Memory B cell (primary cell): ENCODE data around the gene OPCML.

ENCODE experiments used
- ATAC-seq: fragments of 150-1000 bp; cut with Tn5 transposase; 2 replicates; pipeline ENCODE4 v1.10.0; 2021; ENCODE audit warnings: low read depth, mild to moderate bottlenecking, moderate library complexity
- DNase-seq, 2 donors: peaks; one replicate each; pipeline ENCODE4 v3.0.0; 2022; ENCODE audit warnings: low spot score in 2 of 2
- H3K27ac Mint-ChIP-seq: one replicate; pipeline ENCODE4 v1.8.0; 2022; ENCODE audit warnings: mild to moderate bottlenecking, moderate library complexity, mixed read lengths
- H3K27me3 Mint-ChIP-seq: one replicate; pipeline ENCODE4 v1.8.0; 2022; ENCODE audit warnings: mixed read lengths
- H3K36me3 Mint-ChIP-seq: one replicate; pipeline ENCODE4 v1.8.0; 2022; ENCODE audit warnings: mild to moderate bottlenecking, mixed read lengths
- H3K4me1 Mint-ChIP-seq: one replicate; pipeline ENCODE4 v1.8.0; 2022; ENCODE audit warnings: mixed read lengths
- H3K4me3 Mint-ChIP-seq: one replicate; pipeline ENCODE4 v1.8.0; 2022; ENCODE audit warnings: mild to moderate bottlenecking, moderate library complexity, mixed read lengths
- H3K9me3 Mint-ChIP-seq: one replicate; pipeline ENCODE4 v1.8.0; 2022; ENCODE audit warnings: mixed read lengths

The OPCML gene

GRCh38 chr11:133214646-133215045 is 317.7 kb downstream of the OPCML start:
- peaks cover 1% of the 10 kb centered on the region for H3K27me3 Mint-ChIP-seq
- ATAC-seq (no peak), DNase-seq (no peak)
- H3K36me3 Mint-ChIP-seq: no peaks in the 10 kb centered on the region
- peaks cover 5% of the 10 kb centered on the region for H3K9me3 Mint-ChIP-seq
- H3K4me1 Mint-ChIP-seq: no peaks in the 10 kb centered on the region
- no peak overlapping the region for H3K27ac Mint-ChIP-seq
- H3K4me3 Mint-ChIP-seq: no peak overlapping the region

- no peaks in the 10 kb centered on the region for H3K36me3 Mint-ChIP-seq
- peaks cover 1% of the 10 kb centered on the region for H3K27me3 Mint-ChIP-seq
- H3K9me3 Mint-ChIP-seq: peaks cover 8% of the 10 kb centered on the region
- H3K4me1 Mint-ChIP-seq: no peaks in the 10 kb centered on the region
- H3K27ac Mint-ChIP-seq: no peak overlapping the region
- DNase-seq (no peak), ATAC-seq (no peak)
- H3K4me3 Mint-ChIP-seq: no peak overlapping the region
These were observed 320.1 kb downstream of the OPCML start for GRCh38 chr11:133212201-133212600.

GRCh38 chr11:133207995-133208394 is 324.3 kb downstream of the OPCML start:
- ATAC-seq: no peak
- Mint-ChIP-seq H3K4me1 (no peaks in the 10 kb centered on the region), H3K4me3 (no peak overlapping the region), H3K9me3 (peaks cover 6% of the 10 kb centered on the region), H3K27ac (no peak overlapping the region), H3K36me3 (no peaks in the 10 kb centered on the region), H3K27me3 (no peaks in the 10 kb centered on the region)
- no peak for DNase-seq

GRCh38 chr11:133206313-133207005 is 325.8 kb downstream of the OPCML start:
- Mint-ChIP-seq H3K4me1 (no peaks in the 10 kb centered on the region), H3K27me3 (no peaks in the 10 kb centered on the region), H3K9me3 (peaks cover 2% of the 10 kb centered on the region), H3K36me3 (no peaks in the 10 kb centered on the region), H3K27ac (no peak overlapping the region), H3K4me3 (no peak overlapping the region)
- DNase-seq: no peak
- ATAC-seq: no peak

GRCh38 chr11:133204158-133204557 is 328.1 kb downstream of the OPCML start:
- Mint-ChIP-seq H3K4me3 (no peak overlapping the region), H3K27me3 (no peaks in the 10 kb centered on the region), H3K4me1 (no peaks in the 10 kb centered on the region), H3K27ac (no peak overlapping the region), H3K36me3 (no peaks in the 10 kb centered on the region), H3K9me3 (peaks cover 2% of the 10 kb centered on the region)
- ATAC-seq (no peak), DNase-seq (no peak)

- no peak for DNase-seq
These were observed 329.5 kb downstream of the OPCML start for GRCh38 chr11:133202816-133203215.

GRCh38 chr11:133198438-133198837 is 333.9 kb downstream of the OPCML start:
- DNase-seq (no peak), ATAC-seq (no peak)
- Mint-ChIP-seq H3K9me3 (no peaks in the 10 kb centered on the region), H3K4me3 (no peak overlapping the region), H3K4me1 (no peaks in the 10 kb centered on the region), H3K27ac (no peak overlapping the region), H3K36me3 (no peaks in the 10 kb centered on the region), H3K27me3 (peaks cover 5% of the 10 kb centered on the region)

More at GRCh38 chr11:133202816-133203215, 329.5 kb downstream of the OPCML start:
- H3K27ac Mint-ChIP-seq: no peak overlapping the region
- H3K27me3 Mint-ChIP-seq: no peaks in the 10 kb centered on the region
- no peaks in the 10 kb centered on the region for H3K4me1 Mint-ChIP-seq
- no peaks in the 10 kb centered on the region for H3K9me3 Mint-ChIP-seq
- ATAC-seq: no peak
- no peak overlapping the region for H3K4me3 Mint-ChIP-seq
- H3K36me3 Mint-ChIP-seq: no peaks in the 10 kb centered on the region

GRCh38 chr11:133197425-133197824 is 334.9 kb downstream of the OPCML start:
- no peaks in the 10 kb centered on the region for H3K4me1 Mint-ChIP-seq
- no peak for DNase-seq
- ATAC-seq: no peak
- no peaks in the 10 kb centered on the region for H3K36me3 Mint-ChIP-seq
- no peak overlapping the region for H3K27ac Mint-ChIP-seq
- H3K27me3 Mint-ChIP-seq: peaks cover 5% of the 10 kb centered on the region
- H3K9me3 Mint-ChIP-seq: no peaks in the 10 kb centered on the region
- no peak overlapping the region for H3K4me3 Mint-ChIP-seq

- Mint-ChIP-seq H3K4me1 (no peaks in the 10 kb centered on the region), H3K36me3 (no peaks in the 10 kb centered on the region), H3K4me3 (no peak overlapping the region), H3K27ac (no peak overlapping the region), H3K9me3 (peaks cover 5% of the 10 kb centered on the region), H3K27me3 (peaks cover 7% of the 10 kb centered on the region)
- ATAC-seq: no peak
- no peak for DNase-seq
These were observed 340.4 kb downstream of the OPCML start for GRCh38 chr11:133191931-133192330.

- Mint-ChIP-seq H3K4me1 (no peaks in the 10 kb centered on the region), H3K9me3 (peaks cover 3% of the 10 kb centered on the region), H3K27ac (no peak overlapping the region), H3K27me3 (no peaks in the 10 kb centered on the region), H3K4me3 (no peak overlapping the region), H3K36me3 (no peaks in the 10 kb centered on the region)
- DNase-seq (no peak), ATAC-seq (no peak)
These were observed 350.6 kb downstream of the OPCML start for GRCh38 chr11:133181667-133182066.

- Mint-ChIP-seq H3K27me3 (no peaks in the 10 kb centered on the region), H3K36me3 (no peaks in the 10 kb centered on the region), H3K4me1 (no peaks in the 10 kb centered on the region), H3K4me3 (no peak overlapping the region), H3K9me3 (peaks cover 3% of the 10 kb centered on the region), H3K27ac (no peak overlapping the region)
- DNase-seq: no peak
- ATAC-seq: no peak
These were observed 351.2 kb downstream of the OPCML start for GRCh38 chr11:133181066-133181465.

GRCh38 chr11:133180201-133180600 is 352.1 kb downstream of the OPCML start:
- H3K36me3 Mint-ChIP-seq: no peaks in the 10 kb centered on the region
- peaks cover 3% of the 10 kb centered on the region for H3K9me3 Mint-ChIP-seq
- DNase-seq (no peak), ATAC-seq (no peak)
- no peaks in the 10 kb centered on the region for H3K27me3 Mint-ChIP-seq
- no peak overlapping the region for H3K4me3 Mint-ChIP-seq
- H3K4me1 Mint-ChIP-seq: no peaks in the 10 kb centered on the region
- no peak overlapping the region for H3K27ac Mint-ChIP-seq

GRCh38 chr11:133176748-133177147 is 355.6 kb downstream of the OPCML start:
- Mint-ChIP-seq H3K4me3 (no peak overlapping the region), H3K4me1 (no peaks in the 10 kb centered on the region), H3K27me3 (no peaks in the 10 kb centered on the region), H3K27ac (no peak overlapping the region), H3K36me3 (no peaks in the 10 kb centered on the region), H3K9me3 (no peaks in the 10 kb centered on the region)
- DNase-seq (no peak), ATAC-seq (no peak)

- no peak for DNase-seq
- Mint-ChIP-seq H3K36me3 (no peaks in the 10 kb centered on the region), H3K9me3 (peaks cover 1% of the 10 kb centered on the region), H3K27me3 (no peaks in the 10 kb centered on the region), H3K4me3 (no peak overlapping the region), H3K4me1 (no peaks in the 10 kb centered on the region), H3K27ac (no peak overlapping the region)
- no peak for ATAC-seq
These were observed 357.2 kb downstream of the OPCML start for GRCh38 chr11:133175103-133175502.

- Mint-ChIP-seq H3K9me3 (peaks cover 1% of the 10 kb centered on the region), H3K27me3 (no peaks in the 10 kb centered on the region), H3K36me3 (no peaks in the 10 kb centered on the region), H3K4me1 (no peaks in the 10 kb centered on the region), H3K4me3 (no peak overlapping the region), H3K27ac (no peak overlapping the region)
- ATAC-seq (no peak), DNase-seq (no peak)
These were observed 358.4 kb downstream of the OPCML start for GRCh38 chr11:133173810-133174412.
